Nephron progenitor cell (in vitro differentiated cells): ENCODE data around the gene RNF207.

Source experiments
- DNase-seq: peaks from one replicate; pipeline ENCODE4 v3.0.0; 2021
- H3K27ac Mint-ChIP-seq: 2 replicates; pipeline ENCODE4 v1.8.0; 2021; ENCODE audit warnings: mild to moderate bottlenecking, moderate library complexity, mixed read lengths
- H3K27me3 Mint-ChIP-seq: 2 replicates; pipeline ENCODE4 v1.8.0; 2021; ENCODE audit warnings: mild to moderate bottlenecking, low read depth, mixed read lengths; ENCODE audit not compliant: poor library complexity
- H3K36me3 Mint-ChIP-seq: 2 replicates; pipeline ENCODE4 v1.8.0; 2021; ENCODE audit warnings: low read depth, mixed read lengths
- H3K4me1 Mint-ChIP-seq: 2 replicates; pipeline ENCODE4 v1.8.0; 2021; ENCODE audit warnings: mixed read lengths
- H3K4me3 Mint-ChIP-seq: 2 replicates; pipeline ENCODE4 v1.8.0; 2021; ENCODE audit warnings: mild to moderate bottlenecking, moderate library complexity, mixed read lengths
- H3K9me3 Mint-ChIP-seq: 2 replicates; pipeline ENCODE4 v1.8.0; 2021; ENCODE audit warnings: mild to moderate bottlenecking, moderate library complexity, mixed read lengths
- TF ChIP-seq, protein P1 (sequence below): fragments of 200-600 bp; sonication (generic); IDR thresholded peaks from 2 replicates; pipeline ENCODE4 v1.5.0; 2021; ENCODE audit warnings: antibody characterized with exemption

The RNF207 gene

DNA sequence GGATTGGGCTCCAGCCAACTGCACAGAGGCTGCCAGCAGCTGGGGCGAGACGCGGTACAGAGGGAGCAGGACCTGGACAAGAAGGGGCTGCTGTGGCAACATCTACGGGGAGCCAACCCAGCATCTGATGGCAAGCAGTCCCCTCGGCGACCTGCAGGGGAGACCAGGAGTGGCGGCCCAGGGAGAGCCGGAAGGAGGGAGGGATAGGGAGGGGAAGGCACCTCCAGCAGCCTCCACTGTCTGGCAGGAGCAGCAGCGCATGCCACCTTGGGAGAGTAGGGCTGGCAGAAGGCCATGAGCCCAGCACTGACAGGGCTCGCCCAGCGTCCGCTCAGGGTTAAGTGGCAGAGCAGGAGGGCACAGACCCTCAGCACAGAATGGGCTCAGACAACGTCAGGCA, 43.1 kb upstream of the RNF207 start:
- Mint-ChIP-seq H3K4me1 (peaks cover 11% of the 10 kb centered on the region), H3K27me3 (peaks cover 71% of the 10 kb centered on the region), H3K9me3 (no peaks in the 10 kb centered on the region), H3K36me3 (no peaks in the 10 kb centered on the region), H3K4me3 (no peak overlapping the region), H3K27ac (no peak overlapping the region)
- TF ChIP-seq, protein P1, sequence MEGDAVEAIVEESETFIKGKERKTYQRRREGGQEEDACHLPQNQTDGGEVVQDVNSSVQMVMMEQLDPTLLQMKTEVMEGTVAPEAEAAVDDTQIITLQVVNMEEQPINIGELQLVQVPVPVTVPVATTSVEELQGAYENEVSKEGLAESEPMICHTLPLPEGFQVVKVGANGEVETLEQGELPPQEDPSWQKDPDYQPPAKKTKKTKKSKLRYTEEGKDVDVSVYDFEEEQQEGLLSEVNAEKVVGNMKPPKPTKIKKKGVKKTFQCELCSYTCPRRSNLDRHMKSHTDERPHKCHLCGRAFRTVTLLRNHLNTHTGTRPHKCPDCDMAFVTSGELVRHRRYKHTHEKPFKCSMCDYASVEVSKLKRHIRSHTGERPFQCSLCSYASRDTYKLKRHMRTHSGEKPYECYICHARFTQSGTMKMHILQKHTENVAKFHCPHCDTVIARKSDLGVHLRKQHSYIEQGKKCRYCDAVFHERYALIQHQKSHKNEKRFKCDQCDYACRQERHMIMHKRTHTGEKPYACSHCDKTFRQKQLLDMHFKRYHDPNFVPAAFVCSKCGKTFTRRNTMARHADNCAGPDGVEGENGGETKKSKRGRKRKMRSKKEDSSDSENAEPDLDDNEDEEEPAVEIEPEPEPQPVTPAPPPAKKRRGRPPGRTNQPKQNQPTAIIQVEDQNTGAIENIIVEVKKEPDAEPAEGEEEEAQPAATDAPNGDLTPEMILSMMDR = no peak
- DNase-seq = no peak

DNA sequence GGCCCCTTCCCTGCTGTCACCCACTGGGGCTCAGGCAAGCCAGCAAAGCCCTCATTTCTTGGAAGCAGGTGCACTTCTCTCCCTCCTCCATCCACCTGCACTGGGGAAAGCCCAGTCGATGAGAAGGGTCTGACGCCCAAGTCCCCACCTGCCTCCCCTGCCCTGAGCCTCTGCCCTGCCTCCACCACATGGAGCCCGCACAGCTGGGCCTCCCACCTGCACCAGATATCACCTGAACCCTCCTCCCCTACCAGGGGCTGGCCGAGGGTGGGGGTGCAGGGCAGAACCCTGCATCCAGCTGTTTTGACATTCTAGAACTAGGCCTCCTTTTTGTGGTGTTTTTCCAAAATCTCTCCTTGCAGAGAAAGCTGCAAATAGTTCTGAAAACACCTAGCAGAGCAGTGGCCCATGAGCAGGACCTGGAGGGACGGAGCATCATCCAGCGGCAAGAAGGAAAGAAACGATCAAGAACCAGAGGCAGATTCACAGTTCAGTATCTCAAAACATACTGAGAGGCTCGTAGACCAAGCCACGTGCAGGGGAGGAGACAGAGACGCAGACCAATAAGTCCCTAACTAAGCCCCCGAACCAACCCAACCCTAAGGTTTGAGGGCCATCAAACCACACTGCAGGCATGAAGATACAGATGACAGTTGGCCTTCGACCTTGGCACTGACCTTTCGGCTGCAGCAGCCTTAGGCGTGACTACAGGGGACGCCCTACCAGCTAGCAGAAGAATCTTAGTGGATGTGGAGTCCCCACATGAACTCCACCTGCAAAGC, 42.5 kb upstream of the RNF207 start:
- Mint-ChIP-seq H3K27ac (no peak overlapping the region), H3K4me3 (no peak overlapping the region), H3K27me3 (peaks cover 72% of the 10 kb centered on the region), H3K9me3 (no peaks in the 10 kb centered on the region), H3K36me3 (no peaks in the 10 kb centered on the region), H3K4me1 (peaks cover 10% of the 10 kb centered on the region)
- TF ChIP-seq, protein P1 = no peak
- DNase-seq = no peak

DNA sequence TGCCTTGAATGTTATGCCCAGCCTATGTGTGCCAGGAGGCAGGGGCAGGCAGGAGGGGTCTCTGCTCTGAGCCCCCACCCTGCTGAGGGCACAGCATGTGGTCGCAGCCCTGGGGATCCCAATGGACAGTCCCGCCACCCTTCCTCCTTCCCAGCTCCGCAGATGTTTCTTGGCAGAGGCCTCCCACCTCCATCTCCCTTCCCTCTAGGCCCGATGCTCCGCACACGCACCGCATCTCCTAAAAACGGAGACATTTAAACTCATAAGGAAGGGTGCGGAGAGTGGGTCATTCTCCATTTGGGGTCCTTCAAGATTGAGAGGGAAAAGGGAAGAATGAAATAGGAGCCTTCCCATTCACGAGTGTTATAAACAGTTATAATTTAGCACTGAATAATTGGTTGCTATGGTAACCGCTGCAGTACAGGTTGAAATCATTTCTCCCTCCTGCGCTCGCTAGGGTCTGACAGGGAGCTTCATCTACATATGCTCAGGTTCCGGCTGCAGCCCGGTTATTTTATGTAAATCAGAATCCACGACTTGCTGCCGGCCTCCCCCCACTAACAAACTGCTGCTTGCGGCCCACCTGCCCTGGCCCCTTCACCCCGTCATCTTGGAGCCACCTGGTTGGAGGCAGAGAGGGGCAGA, 41.8 kb upstream of the RNF207 start:
- DNase-seq = no peak
- H3K27me3 Mint-ChIP-seq = peaks cover 74% of the 10 kb centered on the region
- H3K9me3 Mint-ChIP-seq = no peaks in the 10 kb centered on the region
- no peaks in the 10 kb centered on the region for H3K36me3 Mint-ChIP-seq
- H3K4me1 Mint-ChIP-seq = peaks cover 9% of the 10 kb centered on the region
- TF ChIP-seq, protein P1 = no peak
- no peak overlapping the region for H3K4me3 Mint-ChIP-seq
- H3K27ac Mint-ChIP-seq = no peak overlapping the region

DNA sequence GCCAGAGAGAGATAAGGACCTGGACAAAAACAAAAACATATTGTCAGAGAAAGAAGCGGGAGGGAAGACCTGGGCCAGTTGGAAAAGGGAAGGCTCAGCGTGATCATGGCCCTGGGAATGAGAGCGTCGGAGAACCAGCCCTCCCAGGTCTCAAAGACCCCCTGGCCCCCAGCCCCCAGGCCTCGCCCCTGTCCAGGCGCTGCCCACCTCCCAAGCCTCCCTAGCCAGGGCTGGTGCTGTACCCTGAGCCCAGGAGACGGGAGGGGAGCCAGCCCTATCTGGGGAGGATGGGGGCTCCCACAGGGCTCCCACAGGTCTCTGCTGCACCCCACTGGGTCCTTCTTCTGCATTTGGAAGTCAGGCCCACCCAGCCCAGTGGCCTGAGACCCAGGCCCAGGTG, 40.9 kb upstream of the RNF207 start:
- DNase-seq = no peak
- Mint-ChIP-seq H3K9me3 (no peaks in the 10 kb centered on the region), H3K36me3 (no peaks in the 10 kb centered on the region), H3K27ac (no peak overlapping the region), H3K27me3 (peaks cover 74% of the 10 kb centered on the region), H3K4me1 (peaks cover 9% of the 10 kb centered on the region), H3K4me3 (no peak overlapping the region)
- TF ChIP-seq, protein P1 = no peak

DNA sequence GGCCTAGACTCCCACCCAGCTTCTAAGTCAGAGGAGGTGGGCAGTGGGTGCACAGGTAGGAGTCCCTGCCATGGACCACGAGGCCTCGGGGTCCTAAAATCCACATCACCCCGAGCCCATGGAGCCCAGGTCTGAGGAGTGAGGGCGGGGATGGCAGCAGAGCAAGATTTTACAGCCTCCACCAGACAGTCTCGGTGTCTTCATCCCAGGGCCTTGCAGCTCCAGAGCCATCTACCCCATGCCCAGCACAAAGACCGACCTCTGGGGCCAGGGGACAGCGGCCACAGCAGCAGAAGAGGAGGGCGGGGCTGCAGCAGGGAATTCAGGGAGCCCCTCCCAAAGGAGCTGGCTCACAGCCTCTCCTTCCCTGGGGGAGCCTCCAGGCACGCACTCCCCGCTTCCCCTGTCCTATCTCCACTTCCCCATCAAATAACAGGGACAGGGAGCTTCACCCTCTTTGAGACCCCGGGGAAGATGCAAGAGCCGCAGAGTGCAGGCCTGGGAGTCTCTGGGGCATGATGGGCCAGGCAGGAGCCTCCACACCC, 40.4 kb upstream of the RNF207 start:
- Mint-ChIP-seq H3K36me3 (no peaks in the 10 kb centered on the region), H3K4me1 (peaks cover 9% of the 10 kb centered on the region), H3K9me3 (no peaks in the 10 kb centered on the region), H3K4me3 (no peak overlapping the region), H3K27ac (no peak overlapping the region), H3K27me3 (peaks cover 73% of the 10 kb centered on the region)
- DNase-seq = no peak
- TF ChIP-seq, protein P1 = no peak
